GM19468 (cell line): ENCODE data around the gene RECK.
"Not testable (repeated sequence)": the region's sequence is repeated elsewhere in the genome, so short reads cannot be mapped to it uniquely, and the experiment has no call there.

Experiments used
- ATAC-seq: cut with Tn5 transposase; IDR thresholded peaks from one replicate; pipeline ENCODE4 v1.9.1; 2021; ENCODE audit warnings: mild to moderate bottlenecking, moderate library complexity, moderate number of reproducible peaks; ENCODE audit not compliant: unreplicated experiment; ENCODE audit errors: extremely low read depth

The RECK gene

GRCh38 chr9:36150574-36151315, 114.0 kb downstream of the RECK start:
- ATAC-seq, result no peak

DNA sequence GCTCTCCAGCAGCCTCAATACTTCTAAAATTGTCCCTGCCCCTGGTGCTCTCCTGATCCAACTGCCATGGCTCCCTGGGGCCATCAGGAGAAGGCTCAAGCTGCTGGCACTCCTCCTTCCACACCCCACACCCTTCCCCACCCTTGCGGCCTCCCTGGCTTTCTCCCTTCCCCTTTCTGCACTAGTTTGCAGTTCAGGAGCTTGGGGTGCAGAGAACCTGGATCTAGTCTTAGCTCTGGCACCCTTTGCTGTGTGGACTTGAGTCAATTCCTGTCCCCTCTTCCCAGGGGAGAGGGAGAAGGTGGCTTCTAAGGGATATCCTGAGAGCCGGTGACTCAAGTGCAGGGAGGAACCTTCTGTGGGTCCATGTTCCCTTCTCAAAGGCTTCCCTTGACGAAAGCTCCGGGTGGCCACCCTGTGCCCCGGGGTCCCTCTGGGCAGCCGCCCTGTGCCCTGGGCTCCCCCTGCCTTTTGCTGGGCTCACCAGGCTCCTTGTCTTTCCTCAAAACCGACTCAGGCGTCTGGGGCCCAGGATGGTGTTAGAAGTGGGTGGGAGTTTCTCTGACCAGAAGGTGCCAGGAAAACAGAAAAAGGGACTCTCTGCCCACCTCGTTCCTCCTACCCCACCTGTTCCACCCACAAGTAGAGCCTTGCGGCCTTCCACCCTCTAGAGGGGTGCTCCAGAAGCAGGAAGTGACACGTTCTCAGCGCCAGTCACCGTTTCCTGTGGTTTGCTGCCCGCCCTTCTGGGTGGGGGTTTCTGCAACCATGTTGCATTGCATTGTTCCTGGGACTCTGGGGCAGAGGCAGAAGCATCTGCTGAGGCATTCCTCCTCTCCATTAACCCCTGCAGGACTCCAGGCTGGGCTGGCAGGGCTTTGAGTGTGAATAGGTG, 114.8 kb downstream of the RECK start:
- peak; percentile 59 for ATAC-seq

GRCh38 chr9:36152741-36153438, 116.2 kb downstream of the RECK start:
- no peak for ATAC-seq

DNA sequence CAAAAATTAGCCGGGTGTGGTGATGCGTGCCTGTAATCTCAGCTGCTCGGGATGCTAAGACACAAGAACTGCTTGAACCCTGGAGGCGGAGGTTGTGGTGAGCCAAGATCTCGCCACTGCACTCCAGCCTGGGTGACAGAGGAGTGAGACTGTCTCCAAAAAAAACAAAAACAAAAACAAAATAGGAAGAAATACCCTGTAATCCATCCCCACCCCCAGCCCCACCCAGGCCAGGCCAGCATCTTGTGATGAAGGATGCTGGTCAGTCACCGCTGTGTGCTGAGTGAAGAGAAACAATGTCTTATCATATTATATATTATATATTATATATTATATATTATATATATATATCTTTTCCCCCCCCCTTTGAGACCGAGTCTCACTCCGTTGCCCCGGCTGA, 117.0 kb downstream of the RECK start:
- no peak for ATAC-seq

- ATAC-seq, result no peak
Observed at GRCh38 chr9:36154331-36154952, 117.7 kb downstream of the RECK start.

GRCh38 chr9:36156116-36156515, 119.4 kb downstream of the RECK start:
- ATAC-seq, result no peak

DNA sequence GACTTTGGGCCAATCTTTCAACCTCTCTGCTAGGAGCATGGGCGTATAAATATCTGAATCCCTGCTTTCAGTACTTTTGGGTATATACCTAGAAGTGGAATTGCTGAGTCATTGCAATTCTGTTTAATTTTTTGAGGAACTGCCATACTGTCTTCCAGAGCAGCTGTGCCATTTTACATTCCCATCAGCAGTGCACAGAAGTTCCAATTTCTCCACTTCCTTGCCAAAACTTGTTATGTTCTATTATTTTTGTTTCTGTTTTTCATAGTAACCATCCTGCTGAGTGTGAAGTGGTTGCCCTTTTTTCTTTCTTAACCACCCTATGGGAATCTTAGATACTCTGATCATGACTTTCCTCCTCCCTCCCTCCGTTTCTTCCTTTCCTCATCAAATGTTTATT, 121.4 kb downstream of the RECK start:
- no peak for ATAC-seq

DNA sequence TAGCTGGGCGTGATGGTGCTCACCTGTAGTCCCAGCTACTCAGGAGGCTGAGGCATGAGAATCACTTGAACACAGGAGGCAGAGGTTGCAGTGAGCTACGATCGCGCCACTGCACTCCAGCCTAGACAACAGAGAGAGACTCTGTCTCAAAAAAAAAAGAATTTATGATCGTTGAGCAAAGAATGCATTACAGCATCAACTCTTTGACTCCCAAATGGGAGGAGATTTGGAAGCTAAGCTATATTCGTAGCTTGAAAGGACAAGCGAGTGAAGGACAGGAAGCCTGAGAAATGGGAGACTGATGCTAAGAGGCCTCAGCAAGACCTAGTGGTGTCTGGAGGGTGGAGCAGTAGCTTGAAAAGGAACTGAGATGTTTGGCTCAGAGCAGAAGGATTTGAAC, 122.2 kb downstream of the RECK start:
- no peak for ATAC-seq

DNA sequence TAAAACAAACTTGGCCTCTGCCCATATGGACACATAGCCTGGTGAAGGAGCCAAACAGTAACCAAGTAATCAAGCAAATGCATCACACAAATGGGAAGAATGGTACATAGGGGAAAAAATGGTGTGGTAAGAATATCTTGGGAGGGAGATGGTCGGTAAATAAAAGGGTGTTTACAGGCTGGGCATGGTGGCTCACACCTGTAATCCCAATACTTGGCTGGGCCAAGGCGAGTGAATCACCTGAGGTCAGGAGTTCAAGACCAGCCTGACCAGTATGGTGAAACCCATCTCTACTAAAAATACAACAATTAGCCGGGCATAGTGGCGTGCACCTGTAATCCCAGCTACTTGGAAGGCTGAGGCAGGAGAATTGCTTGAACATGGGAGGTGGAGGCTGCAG, 122.8 kb downstream of the RECK start:
- ATAC-seq, result not testable (repeated sequence)

DNA sequence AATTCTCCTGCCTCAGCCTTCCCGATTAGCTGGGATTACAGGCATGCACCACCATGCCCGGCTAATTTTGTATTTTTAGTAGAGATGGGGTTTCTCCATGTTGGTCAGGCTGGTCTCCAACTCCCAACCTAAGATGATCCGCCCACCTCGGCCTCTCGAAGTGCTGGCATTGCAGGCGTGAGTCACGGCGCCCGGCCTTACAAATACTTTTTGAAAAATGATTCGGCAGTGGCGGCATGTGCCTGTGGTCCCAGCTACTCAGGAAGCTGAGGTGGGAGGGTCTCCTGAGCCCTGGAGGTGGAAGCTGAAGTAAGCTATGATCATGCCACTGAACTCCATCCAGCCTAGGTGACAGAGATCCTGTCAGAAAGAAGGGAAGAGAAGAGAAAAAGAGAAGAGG, 123.4 kb downstream of the RECK start:
- ATAC-seq, result not testable (repeated sequence)

GRCh38 chr9:36161187-36161586, 124.5 kb downstream of the RECK start:
- no peak for ATAC-seq

DNA sequence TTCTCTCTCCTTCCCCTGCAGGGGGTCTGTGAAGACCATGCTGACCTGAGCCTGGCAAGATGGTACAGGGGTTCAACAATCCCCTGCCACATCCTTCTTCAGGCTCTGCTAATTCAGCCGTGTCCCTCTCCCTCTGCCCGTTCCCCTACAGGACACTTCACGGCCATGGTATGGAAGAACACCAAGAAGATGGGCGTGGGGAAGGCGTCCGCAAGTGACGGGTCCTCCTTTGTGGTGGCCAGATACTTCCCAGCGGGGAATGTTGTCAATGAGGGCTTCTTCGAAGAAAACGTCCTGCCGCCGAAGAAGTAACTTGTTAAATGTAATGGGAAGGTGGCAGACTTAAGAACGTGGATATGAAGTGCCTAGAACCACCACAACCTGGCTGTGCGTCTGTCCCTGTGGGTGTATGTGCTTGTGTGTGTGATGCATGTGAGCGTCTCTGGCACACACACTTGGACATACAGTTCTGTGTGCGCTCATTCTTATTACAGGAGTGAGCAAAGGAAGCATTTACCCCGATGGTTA, 125.6 kb downstream of the RECK start:
- no peak for ATAC-seq

GRCh38 chr9:36163049-36163785, 126.5 kb downstream of the RECK start:
- ATAC-seq, result no peak

DNA sequence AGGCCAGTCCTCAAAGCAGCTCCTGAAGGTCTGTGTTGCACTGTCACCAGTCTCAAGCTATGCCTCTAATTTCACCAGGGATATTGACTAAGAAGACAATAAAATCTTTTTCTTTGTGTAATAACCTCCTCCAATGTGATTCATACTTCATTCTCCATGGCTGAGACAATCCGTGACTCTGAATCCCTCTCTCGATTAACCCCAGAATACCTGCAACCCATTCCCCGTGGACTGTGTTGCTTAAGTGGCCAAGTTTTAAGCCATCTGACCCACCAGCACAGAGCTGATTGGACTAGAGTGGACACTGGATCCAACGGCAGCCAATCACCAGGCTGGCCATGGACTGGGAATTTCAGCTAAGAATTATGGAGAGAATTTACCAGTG, 127.1 kb downstream of the RECK start:
- ATAC-seq, result no peak

DNA sequence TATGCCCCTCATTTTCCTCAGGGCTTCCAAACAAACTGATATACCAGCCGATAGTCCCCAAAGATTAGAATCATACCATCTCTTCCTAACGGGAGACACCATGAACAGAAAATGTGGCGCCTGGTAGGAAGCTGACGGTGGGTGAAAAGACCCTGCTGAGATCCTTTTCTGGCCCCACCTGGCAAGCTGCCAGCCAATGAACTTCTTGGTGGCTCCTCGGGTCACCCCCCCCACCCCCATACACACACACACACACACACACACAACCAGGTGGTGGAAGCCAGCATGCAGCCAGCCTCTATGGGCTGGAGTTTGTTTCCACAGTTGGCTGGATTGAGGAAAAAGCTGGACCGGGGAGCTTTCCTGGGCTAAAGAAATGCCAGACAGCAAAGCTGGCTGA, 127.7 kb downstream of the RECK start:
- no peak for ATAC-seq

GRCh38 chr9:36164989-36165388, 128.3 kb downstream of the RECK start:
- no peak for ATAC-seq

GRCh38 chr9:36165826-36166167, 129.1 kb downstream of the RECK start:
- ATAC-seq, result no peak

GRCh38 chr9:36166168-36166927, 129.6 kb downstream of the RECK start:
- ATAC-seq, result peak; percentile 75

- no peak for ATAC-seq
Observed at GRCh38 chr9:36169166-36169565, 132.5 kb downstream of the RECK start, which contains the start of gene CCIN. CCIN (plus strand) TSS chr9:36169388; CDS start chr9:36169503, 115 bp downstream.
